Activated T-cell treated with anti-CD3 and anti-CD28 coated beads for 48 hours (primary cell): ENCODE results near the gene MMP17.
"Not testable (repeated sequence)": the region's sequence is repeated elsewhere in the genome, so short reads cannot be mapped to it uniquely, and the experiment has no call there.

Experiments used
- DNase-seq: peaks from one replicate; pipeline ENCODE4 v3.0.0-alpha.2; 2020; ENCODE audit warnings: low read depth

The MMP17 gene

DNA sequence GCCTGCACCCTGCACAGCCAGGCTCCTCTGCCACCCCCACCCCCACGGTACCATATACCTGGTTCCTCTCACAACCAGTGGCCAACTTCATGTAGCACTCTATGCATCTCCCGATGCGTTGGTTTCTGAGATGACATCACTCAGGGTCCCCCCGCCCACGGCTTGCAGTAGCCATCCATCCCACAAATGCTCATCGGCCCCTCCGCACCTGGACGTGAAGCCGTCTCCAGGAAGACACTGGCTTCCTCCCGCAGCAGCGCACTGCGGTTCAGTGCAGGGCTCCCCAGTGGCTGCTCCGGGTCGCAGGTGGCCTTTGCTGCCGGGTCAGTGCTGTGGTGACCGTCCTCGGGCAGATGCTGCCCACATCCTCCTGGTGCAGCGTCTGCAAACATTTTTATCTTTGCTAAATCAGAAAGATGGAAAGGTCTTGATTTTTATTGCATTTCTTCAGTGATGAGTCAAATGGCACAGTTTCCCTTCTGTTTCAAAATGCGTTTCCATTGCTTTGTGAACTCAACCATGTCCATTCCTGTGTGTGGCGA lies 27.5 kb upstream of the MMP17 start:
- DNase-seq = no peak

DNA sequence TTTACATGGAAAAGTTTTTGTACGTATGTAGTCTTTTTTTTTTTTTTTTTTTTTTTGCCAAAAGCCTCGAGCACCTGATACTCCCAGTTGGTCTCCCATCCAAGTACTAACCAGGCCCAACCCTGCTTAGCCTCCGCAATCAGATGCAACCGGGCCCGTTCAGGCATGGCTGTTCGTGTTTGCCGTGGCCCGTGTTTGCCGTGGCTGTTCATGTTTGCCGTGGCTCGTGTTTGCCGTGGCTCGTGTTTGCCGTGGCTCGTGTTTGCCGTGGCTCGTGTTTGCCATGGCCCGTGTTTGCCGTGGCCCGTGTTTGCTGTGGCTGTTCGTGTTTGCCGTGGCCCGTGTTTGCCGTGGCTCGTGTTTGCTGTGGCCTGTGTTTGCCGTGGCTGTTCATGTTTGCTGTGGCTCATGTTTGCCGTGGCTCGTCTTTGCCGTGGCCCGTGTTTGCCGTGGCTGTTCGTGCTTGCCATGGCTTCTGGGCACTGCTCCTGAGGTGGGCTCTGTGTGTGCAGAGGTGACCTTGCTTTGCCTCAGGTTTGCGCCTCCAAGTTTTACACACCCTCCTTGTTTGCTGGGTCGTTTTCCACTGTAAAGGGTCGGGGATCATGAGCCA lies 26.8 kb upstream of the MMP17 start:
- DNase-seq = no peak

DNA sequence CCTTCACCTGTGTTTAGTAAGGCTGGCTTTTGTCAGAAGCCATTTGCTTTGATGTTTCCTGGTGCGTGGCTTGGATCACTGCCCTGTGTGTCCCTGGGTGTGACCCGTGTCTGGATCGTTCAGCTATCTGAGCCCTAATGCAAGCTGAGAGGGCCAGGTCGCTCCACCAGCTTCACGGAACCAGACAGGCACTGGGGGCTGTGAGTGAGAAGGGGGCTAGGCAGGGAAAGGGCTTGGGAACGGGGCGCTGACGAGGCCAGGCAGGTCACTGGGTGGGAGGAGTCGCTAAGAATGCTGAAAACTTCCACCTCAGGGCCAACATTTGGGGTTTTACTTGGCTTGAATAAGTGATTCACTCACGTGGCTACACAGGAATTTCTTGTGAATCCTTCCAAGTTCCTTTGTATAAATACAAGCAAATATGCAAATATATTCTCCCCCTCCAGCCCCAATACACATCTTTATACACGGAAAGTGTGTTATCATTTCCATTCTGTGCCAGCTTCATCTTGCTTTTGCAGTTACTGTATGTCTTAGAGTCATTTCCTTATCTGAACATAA lies 24.2 kb upstream of the MMP17 start:
- DNase-seq = no peak

- DNase-seq = no peak
These were observed 22.8 kb upstream of the MMP17 start for GRCh38 chr12:131805421-131805820.

- DNase-seq = no peak
These were observed 21.5 kb upstream of the MMP17 start for GRCh38 chr12:131806674-131807073.

DNA sequence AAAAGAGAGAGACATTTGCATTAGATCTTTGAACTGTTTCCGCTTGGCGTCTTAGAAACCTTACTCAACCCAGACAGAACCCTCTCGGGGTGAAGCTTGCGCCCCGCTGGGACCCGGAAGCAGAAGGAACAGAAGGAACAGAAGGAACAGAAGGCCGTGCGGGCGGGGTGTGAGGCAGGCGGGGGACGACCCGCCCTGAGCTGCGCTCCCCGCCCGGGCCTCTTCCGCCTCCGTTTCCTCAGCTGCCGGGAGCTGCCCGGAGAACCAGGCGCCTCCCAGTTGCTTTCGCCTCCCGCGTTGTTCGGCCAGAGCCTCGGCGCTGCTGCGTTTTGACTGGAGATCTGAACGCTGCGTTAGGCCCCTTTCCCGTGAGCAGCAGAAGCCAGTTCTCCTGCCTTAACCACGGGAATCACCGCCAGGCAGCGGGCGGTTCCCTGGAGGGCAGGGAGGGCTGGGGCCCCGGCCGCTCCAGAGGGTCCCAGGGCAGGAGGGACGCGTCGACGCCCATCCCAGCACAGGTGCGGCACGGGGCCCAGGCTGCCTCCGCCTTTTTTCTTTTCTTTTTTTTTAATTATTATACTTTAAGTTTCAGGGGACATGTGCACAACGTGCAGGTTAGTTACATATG lies 19.3 kb upstream of the MMP17 start:
- no peak for DNase-seq

- DNase-seq = not testable (repeated sequence)
These were observed 18.5 kb upstream of the MMP17 start for GRCh38 chr12:131809476-131810254.

- DNase-seq = no peak
These were observed 17.5 kb upstream of the MMP17 start for GRCh38 chr12:131810726-131811125.

GRCh38 chr12:131815131-131815530 lies 13.1 kb upstream of the MMP17 start:
- no peak for DNase-seq

GRCh38 chr12:131816495-131816894 lies 11.7 kb upstream of the MMP17 start:
- DNase-seq = no peak

- no peak for DNase-seq
These were observed 11.0 kb upstream of the MMP17 start for GRCh38 chr12:131817241-131817640.

DNA sequence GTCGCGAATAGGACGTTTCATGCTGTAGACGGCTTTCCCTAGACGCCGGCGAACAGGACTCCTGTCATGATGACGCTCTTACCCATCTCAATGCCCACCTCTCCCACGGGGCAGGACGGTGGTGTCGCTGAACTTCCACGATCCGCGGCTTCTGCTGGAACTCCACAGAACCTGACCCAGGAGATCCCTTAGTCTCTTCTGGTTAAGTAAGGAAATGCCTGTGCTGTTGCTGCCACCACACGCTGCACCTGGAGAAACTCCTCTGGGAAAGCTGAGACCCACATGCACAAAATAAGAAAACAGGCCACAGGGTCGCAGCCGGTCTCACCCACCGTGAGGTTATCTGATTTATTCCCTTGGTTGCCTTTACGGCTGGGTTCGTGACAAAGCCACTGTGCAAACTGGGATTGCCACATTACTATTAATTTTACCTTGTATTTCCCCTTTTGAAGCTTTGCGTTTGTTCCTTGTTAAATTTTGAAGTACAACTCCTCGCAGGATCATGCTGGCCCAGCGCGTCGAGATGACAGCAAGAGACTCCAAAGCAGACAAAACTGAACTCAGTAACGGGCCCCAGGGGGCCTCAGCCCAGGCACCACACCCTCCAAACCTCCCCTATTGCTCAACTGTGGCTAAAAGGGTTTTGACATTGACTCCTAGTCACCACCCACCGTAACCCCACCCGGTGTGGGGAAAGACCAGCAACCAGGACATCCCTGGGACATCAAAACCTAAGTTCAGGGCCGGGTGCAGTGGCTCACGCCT lies 9.2 kb upstream of the MMP17 start:
- DNase-seq = no peak

- DNase-seq = no peak
These were observed 3.7 kb upstream of the MMP17 start for GRCh38 chr12:131824450-131824849.

DNA sequence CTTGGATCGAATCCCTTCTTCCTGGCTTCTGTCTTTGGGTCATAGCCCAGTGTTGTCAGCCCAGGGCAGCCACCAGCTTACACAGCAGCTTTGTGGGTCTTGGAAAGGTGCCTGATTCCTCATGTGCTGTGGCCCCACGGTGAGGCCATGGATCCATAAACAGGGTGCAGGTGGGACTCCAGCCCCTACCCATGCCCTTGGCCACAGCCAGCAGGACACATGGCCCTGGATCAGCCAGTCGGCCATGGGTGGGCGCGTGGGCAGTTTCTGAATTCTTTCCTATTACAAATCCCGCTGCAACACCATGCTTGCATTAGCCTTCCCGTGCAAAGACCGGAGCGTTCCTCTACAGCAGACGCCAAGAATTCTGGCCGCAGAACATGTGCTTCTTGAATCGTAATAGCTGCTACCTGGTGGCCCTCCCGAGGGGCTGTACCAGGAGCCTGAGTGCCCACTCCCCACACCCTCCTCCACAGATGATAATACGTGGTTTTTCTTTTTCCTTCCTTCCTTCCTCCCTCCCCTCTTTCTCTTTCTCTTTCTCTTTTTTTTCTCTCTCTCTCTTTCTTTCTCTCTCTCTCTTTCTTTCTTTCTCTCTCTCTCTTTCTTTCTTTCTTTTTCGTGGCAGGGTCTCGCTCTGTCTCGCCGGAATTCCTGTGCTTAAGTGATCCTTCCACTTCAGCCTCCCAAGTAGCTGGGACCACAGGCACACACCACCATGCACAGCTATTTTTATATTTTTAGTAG lies 2.9 kb upstream of the MMP17 start:
- DNase-seq = no peak

- no peak for DNase-seq
These were observed 1.9 kb upstream of the MMP17 start for GRCh38 chr12:131826097-131826928.

DNA sequence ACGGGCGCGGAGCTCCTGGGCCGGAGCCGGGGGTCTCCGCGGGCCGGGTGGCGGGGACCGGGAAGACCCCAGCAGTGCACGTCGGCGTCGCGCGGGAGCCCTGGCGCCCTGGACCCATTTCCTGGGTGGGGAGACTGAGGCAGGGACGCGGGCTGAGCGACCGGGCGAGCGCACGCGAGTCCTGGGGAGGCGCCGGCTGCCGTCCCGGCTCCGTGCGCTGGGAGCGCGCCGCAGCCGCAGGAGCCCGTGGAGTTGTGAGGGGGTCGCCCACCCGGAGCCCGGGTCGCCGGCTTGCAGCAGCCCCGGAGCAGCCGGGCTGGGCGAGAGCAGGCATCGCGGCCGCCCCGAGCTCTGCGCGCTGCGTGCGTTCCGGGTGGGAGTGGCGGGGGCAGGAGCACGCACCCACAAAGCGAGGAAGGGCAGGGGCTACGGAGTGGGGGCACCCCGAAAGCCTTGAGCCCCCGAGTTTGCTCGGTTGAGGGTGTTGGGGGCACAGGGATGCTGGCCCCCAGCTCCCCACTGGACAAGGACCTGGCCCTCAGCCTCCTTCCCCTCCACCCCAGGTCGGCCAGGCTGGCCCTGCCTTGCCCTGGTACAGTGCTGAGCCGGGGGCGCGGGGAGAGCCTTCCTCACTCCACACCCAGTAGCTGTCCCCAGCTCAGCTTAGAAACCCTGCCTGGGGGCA lies 620 bp downstream of the MMP17 start:
- no peak for DNase-seq

GRCh38 chr12:131829356-131829747 lies 1.2 kb downstream of the MMP17 start:
- no peak for DNase-seq

- DNase-seq = no peak
These were observed 1.7 kb downstream of the MMP17 start for GRCh38 chr12:131829791-131830334.

- no peak for DNase-seq
These were observed 2.2 kb downstream of the MMP17 start for GRCh38 chr12:131830335-131830913.
